Measurements from ENCODE around the gene NRL.
"Not testable (repeated sequence)": the region's sequence is repeated elsewhere in the genome, so short reads cannot be mapped to it uniquely, and the experiment has no call there.

The NRL gene

DNA sequence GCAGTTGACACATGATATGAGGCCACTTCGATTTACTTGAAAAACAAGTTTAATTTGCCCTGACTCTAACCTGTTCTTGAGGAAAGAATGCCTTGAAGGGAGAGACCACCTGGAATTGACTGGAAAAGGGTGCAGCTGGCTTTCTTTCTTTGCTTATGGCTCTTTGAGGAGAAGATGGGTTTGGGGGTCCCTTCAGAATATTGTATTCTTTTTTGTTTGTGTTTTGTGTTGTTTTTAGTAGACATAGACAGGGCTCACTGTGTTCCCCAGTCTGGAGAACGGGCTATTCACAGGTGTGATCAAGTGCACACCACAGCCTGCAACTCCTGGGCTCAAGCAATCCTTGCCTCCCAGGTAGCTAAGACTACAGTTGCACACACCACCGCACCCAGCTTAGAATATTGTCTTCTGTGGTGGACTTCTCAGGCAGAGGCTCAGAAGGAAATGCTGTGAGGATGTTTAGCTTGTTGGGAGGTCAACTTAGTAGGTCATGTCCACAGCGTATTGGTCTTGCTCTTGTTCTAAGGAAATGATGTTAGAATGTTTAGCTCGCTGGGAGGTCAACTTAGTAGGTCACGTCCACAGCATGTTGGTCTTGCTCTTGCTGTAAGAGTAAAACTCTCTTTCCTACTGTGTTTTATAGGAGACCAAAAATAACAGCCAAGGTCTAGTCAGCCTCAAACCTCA, 1.5 kb upstream of the NRL start:
- Histone ChIP-seq H3K9ac (ENCODE audit: low read length in 5 of 5) (peak overlapping the region in 1 of 5 donors; percentile 88), H3K27ac (ENCODE audit: low read depth, low read length) (no peak overlapping the region), H3K36me3 (ENCODE audit: control insufficient read depth in 5 of 5, insufficient read depth in 5 of 5, low read length in 5 of 5) (peaks cover 0 to 42% (median 37%) of the 10 kb centered on the region in 5 donors), H3K4me1 (ENCODE audit: control insufficient read depth in 5 of 5, insufficient read depth in 5 of 5, low read length in 5 of 5) (peaks cover 4 to 33% (median 27%) of the 10 kb centered on the region in 5 donors), H3K4me3 (ENCODE audit: low read depth in 1 of 5, low read length in 5 of 5) (peak overlapping the region in 4 of 5 donors; percentile 22 to 96 (median 92)), H3K27me3 (ENCODE audit: control insufficient read depth in 5 of 5, insufficient read depth in 4 of 5, low read length in 5 of 5) (no peaks in the 10 kb centered on the region), H3K9me3 (ENCODE audit: control insufficient read depth in 5 of 5, low read length in 5 of 5) (no peaks in the 10 kb centered on the region)

DNA sequence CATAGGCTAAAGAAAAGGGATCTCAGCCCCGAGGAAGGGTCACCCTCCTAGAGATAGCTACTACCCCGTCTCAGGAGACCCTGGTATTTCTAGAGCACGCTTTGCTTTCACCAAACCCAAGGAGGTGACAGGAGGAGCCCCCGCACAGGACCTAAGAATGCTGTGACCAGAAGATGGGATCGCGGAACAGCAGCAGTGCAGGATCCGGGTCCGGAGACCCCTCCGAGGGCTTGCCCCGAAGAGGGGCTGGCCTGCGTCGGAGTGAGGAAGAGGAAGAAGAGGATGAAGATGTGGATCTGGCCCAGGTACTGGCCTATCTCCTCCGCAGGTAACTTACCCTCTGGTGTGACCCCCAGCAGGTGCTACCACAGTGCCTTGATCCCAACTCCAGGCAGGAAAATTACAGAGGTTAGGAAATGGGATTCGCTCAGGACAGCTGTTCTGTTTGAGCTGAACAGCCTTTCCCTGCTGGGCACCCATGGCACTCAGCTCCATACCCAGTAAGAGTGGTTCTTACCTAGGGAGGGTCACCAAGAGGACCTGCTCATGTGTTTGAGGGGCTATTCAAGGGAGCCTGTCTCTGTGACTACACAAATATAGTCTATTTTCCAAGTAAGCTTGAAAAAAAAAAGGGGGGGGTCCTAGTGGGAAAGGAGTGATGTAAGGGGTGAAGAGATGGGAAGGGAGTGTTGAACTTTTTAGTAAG, 826 bp upstream of the NRL start:
- H3K36me3 ChIP-seq (ENCODE audit: control insufficient read depth in 5 of 5, insufficient read depth in 5 of 5, low read length in 5 of 5): peaks cover 0 to 35% (median 30%) of the 10 kb centered on the region in 5 donors
- no peaks in the 10 kb centered on the region for H3K27me3 ChIP-seq (ENCODE audit: control insufficient read depth in 5 of 5, insufficient read depth in 4 of 5, low read length in 5 of 5)
- peak overlapping the region; percentile 90 to 96 (median 94) for H3K4me3 ChIP-seq (ENCODE audit: low read depth in 1 of 5, low read length in 5 of 5)
- no peaks in the 10 kb centered on the region for H3K9me3 ChIP-seq (ENCODE audit: control insufficient read depth in 5 of 5, low read length in 5 of 5)
- H3K9ac ChIP-seq (ENCODE audit: low read length in 5 of 5): peak overlapping the region; percentile 41 to 96 (median 88)
- H3K27ac ChIP-seq (ENCODE audit: low read depth, low read length): peak overlapping the region; percentile 99
- H3K4me1 ChIP-seq (ENCODE audit: control insufficient read depth in 5 of 5, insufficient read depth in 5 of 5, low read length in 5 of 5): peaks cover 4 to 39% (median 29%) of the 10 kb centered on the region in 5 donors

DNA sequence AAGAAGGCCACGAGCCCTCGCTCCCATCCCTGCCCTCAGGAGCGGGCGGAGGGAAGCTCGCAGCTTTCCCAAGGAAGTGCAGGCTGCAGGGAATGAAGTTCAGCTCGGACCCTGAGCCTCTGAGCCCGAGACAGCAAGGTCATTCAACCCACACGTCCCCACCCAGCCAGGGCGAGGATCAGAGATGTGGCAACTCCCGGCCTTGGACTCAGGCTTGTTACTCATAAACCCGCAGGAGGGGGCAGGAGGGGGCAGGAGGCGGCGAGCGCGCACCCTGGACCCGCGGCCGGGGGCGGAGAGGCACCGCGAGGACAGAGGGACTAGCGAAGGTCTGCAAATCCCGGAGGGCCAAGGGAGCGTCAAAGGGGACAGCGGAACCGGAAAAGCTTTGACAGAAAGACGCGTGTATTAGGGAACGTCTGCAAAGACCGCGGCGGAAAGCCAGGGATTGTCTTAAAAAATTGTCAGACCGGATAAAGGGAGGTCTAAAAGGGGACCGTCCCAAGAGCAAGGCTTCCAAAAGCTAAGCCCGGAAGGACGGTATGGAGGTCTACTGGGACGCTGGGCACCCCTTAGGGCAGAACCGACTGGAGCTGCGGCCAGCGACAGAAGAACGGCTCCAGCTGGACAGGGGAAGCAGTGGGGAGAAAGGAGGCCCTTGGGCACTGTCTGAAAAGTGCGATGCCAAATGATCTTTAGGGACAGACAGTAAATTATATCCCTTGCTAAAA, 783 bp downstream of the NRL start:
- no peaks in the 10 kb centered on the region for H3K27me3 ChIP-seq (ENCODE audit: control insufficient read depth in 5 of 5, insufficient read depth in 4 of 5, low read length in 5 of 5)
- no peaks in the 10 kb centered on the region for H3K9me3 ChIP-seq (ENCODE audit: control insufficient read depth in 5 of 5, low read length in 5 of 5)
- peak overlapping the region; percentile 90 to 96 (median 94) for H3K4me3 ChIP-seq (ENCODE audit: low read depth in 1 of 5, low read length in 5 of 5)
- H3K9ac ChIP-seq (ENCODE audit: low read length in 5 of 5): peak overlapping the region; percentile 88 to 96 (median 93)
- peaks cover 0 to 21% (median 18%) of the 10 kb centered on the region in 5 donors for H3K36me3 ChIP-seq (ENCODE audit: control insufficient read depth in 5 of 5, insufficient read depth in 5 of 5, low read length in 5 of 5)
- peaks cover 4 to 47% (median 32%) of the 10 kb centered on the region in 5 donors for H3K4me1 ChIP-seq (ENCODE audit: control insufficient read depth in 5 of 5, insufficient read depth in 5 of 5, low read length in 5 of 5)
- peak overlapping the region; percentile 99 for H3K27ac ChIP-seq (ENCODE audit: low read depth, low read length)

DNA sequence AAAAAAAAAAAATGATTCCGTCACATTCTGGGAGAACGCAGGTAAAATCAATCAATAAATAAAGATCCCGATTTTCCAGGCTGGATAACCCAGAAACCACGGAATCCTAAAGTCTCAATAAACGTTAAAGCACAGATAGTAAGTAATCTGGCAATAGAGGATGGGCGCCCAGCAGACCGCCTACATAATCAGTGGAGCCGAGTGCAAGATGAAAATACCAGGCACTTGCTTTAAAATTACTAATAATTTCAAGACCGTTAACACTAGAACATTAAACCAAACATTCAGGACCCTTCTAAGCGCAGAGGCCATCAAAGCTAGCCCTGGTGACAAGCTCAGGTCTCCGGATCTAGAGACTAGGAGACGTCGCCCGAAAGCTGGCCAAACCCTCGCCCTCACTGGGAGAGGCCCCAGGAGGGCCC, 1.4 kb downstream of the NRL start:
- Histone ChIP-seq H3K9me3 (ENCODE audit: control insufficient read depth in 5 of 5, low read length in 5 of 5) (no peaks in the 10 kb centered on the region), H3K27me3 (ENCODE audit: control insufficient read depth in 5 of 5, insufficient read depth in 4 of 5, low read length in 5 of 5) (no peaks in the 10 kb centered on the region), H3K27ac (ENCODE audit: low read depth, low read length) (peak overlapping the region; percentile 99), H3K4me1 (ENCODE audit: control insufficient read depth in 5 of 5, insufficient read depth in 5 of 5, low read length in 5 of 5) (peaks cover 7 to 51% (median 34%) of the 10 kb centered on the region in 5 donors), H3K36me3 (ENCODE audit: control insufficient read depth in 5 of 5, insufficient read depth in 5 of 5, low read length in 5 of 5) (peaks cover 0 to 15% (median 12%) of the 10 kb centered on the region in 5 donors), H3K9ac (ENCODE audit: low read length in 5 of 5) (peak overlapping the region; percentile 88 to 96 (median 93)), H3K4me3 (ENCODE audit: low read depth in 1 of 5, low read length in 5 of 5) (peak overlapping the region; percentile 90 to 96 (median 94))

DNA sequence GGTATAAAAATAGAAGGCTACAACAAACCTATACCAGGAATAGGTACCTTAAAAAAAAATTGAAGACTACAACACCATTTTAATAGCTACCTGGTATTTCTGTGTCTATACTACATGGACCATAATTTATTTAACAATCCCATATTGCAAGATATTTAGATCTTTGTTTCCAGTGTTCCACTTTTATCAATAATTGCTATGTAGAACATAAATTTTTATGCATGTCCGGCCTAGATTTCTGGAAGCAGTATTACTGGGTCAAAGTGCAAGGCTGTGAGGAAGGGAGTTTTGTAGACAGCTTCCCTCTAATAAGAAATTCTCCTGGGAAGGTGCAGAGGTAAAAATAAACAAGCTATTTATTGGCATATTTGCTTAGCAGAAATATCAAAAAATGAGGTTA, 4.2 kb downstream of the NRL start:
- peak overlapping the region; percentile 29 for H3K27ac ChIP-seq (ENCODE audit: low read depth, low read length)
- peaks cover 4 to 37% (median 23%) of the 10 kb centered on the region in 5 donors for H3K4me1 ChIP-seq (ENCODE audit: control insufficient read depth in 5 of 5, insufficient read depth in 5 of 5, low read length in 5 of 5)
- no peaks in the 10 kb centered on the region for H3K27me3 ChIP-seq (ENCODE audit: control insufficient read depth in 5 of 5, insufficient read depth in 4 of 5, low read length in 5 of 5)
- H3K36me3 ChIP-seq (ENCODE audit: control insufficient read depth in 5 of 5, insufficient read depth in 5 of 5, low read length in 5 of 5): no peaks in the 10 kb centered on the region
- no peak overlapping the region for H3K4me3 ChIP-seq (ENCODE audit: low read depth in 1 of 5, low read length in 5 of 5)
- H3K9ac ChIP-seq (ENCODE audit: low read length in 5 of 5): no peak overlapping the region
- H3K9me3 ChIP-seq (ENCODE audit: control insufficient read depth in 5 of 5, low read length in 5 of 5): no peaks in the 10 kb centered on the region

DNA sequence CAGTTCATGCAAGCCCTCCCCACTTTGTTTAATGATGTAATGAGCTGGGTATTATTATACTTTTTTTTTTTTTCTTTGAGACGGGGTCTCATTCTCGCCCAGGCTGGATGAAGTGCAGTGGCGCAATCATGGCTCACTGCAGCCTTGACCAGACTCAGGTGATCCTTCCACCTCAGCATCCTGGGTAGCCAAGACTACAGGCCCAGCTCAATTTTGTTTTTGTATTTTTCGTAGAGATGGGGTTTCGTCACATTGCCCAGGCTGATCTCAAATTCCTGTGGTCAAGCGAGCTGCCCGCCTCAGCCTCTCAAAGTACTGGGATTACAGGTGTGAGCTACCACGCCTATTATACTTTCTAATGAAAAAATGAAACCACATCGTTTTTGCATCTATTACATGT, 4.7 kb downstream of the NRL start:
- no peaks in the 10 kb centered on the region for H3K9me3 ChIP-seq (ENCODE audit: control insufficient read depth in 5 of 5, low read length in 5 of 5)
- peak overlapping the region; percentile 29 for H3K27ac ChIP-seq (ENCODE audit: low read depth, low read length)
- no peak overlapping the region for H3K4me3 ChIP-seq (ENCODE audit: low read depth in 1 of 5, low read length in 5 of 5)
- no peaks in the 10 kb centered on the region for H3K36me3 ChIP-seq (ENCODE audit: control insufficient read depth in 5 of 5, insufficient read depth in 5 of 5, low read length in 5 of 5)
- H3K9ac ChIP-seq (ENCODE audit: low read length in 5 of 5): no peak overlapping the region
- H3K27me3 ChIP-seq (ENCODE audit: control insufficient read depth in 5 of 5, insufficient read depth in 4 of 5, low read length in 5 of 5): no peaks in the 10 kb centered on the region
- H3K4me1 ChIP-seq (ENCODE audit: control insufficient read depth in 5 of 5, insufficient read depth in 5 of 5, low read length in 5 of 5): peaks cover 3 to 33% (median 19%) of the 10 kb centered on the region in 5 donors

DNA sequence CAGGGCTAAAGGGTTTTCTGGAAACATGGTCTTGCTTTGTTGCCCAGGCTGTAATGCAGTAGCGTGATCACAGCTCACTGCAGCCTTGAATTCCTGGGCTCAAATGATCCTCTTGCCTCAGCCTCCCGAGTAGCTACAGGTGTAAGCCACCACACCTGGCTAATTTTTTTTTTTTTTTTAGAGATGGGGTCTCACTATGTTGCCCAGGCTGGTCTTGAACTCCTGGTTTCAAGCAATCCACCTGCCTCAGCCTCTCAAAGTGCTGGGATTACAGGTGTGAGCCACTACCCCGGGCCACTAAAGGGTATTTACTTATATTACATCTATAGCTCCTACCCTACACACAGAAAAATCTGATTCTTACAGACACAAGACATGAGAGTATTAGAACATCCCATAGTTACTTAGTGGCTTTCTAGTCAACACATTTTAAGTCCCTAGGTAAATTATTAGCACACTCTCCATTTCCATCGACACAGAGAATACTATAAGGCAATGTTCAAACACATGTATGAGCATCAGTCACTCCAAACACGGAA, 6.3 kb downstream of the NRL start:
- peaks cover 3 to 27% (median 9%) of the 10 kb centered on the region in 5 donors for H3K4me1 ChIP-seq (ENCODE audit: control insufficient read depth in 5 of 5, insufficient read depth in 5 of 5, low read length in 5 of 5)
- H3K36me3 ChIP-seq (ENCODE audit: control insufficient read depth in 5 of 5, insufficient read depth in 5 of 5, low read length in 5 of 5): peaks cover 0 to 13% (median 6%) of the 10 kb centered on the region in 5 donors
- H3K9ac ChIP-seq (ENCODE audit: low read length in 5 of 5): no peak overlapping the region
- H3K27ac ChIP-seq (ENCODE audit: low read depth, low read length): no peak overlapping the region
- no peaks in the 10 kb centered on the region for H3K9me3 ChIP-seq (ENCODE audit: control insufficient read depth in 5 of 5, low read length in 5 of 5)
- no peaks in the 10 kb centered on the region for H3K27me3 ChIP-seq (ENCODE audit: control insufficient read depth in 5 of 5, insufficient read depth in 4 of 5, low read length in 5 of 5)
- no peak overlapping the region for H3K4me3 ChIP-seq (ENCODE audit: low read depth in 1 of 5, low read length in 5 of 5)

DNA sequence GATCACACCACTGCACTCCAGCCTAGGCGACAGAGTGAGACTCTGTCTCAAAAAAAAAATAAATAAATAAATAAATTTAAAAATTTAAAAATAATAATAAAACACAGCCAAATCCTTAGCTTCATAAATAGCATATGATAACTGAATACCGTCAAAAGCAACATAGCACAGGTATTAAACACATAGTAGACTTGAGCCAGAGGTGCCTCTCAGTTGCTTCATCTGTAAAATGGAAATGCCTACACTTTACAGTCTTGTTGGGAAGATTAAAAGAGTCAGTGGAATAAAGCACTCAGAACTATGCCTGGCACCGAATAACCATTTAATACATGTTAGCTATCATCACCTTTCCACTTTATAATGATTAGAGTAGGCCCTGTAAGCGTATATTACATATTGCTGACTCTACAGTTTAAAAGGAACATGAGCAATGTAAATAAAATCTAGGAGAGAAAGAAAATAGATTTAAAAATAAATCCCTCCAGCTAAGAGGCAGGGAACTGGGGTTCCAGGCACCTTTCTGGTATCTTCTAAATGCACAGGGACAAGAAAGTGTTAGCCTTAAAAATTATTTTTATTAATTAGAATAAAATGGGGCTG, 8.0 kb downstream of the NRL start:
- Histone ChIP-seq H3K4me1 (ENCODE audit: control insufficient read depth in 5 of 5, insufficient read depth in 5 of 5, low read length in 5 of 5) (peaks cover 3 to 24% (median 16%) of the 10 kb centered on the region in 5 donors), H3K27ac (ENCODE audit: low read depth, low read length) (no peak overlapping the region), H3K4me3 (ENCODE audit: low read depth in 1 of 5, low read length in 5 of 5) (no peak overlapping the region), H3K36me3 (ENCODE audit: control insufficient read depth in 5 of 5, insufficient read depth in 5 of 5, low read length in 5 of 5) (peaks cover 0 to 25% (median 14%) of the 10 kb centered on the region in 5 donors), H3K9ac (ENCODE audit: low read length in 5 of 5) (no peak overlapping the region), H3K27me3 (ENCODE audit: control insufficient read depth in 5 of 5, insufficient read depth in 4 of 5, low read length in 5 of 5) (no peaks in the 10 kb centered on the region), H3K9me3 (ENCODE audit: control insufficient read depth in 5 of 5, low read length in 5 of 5) (no peaks in the 10 kb centered on the region)

DNA sequence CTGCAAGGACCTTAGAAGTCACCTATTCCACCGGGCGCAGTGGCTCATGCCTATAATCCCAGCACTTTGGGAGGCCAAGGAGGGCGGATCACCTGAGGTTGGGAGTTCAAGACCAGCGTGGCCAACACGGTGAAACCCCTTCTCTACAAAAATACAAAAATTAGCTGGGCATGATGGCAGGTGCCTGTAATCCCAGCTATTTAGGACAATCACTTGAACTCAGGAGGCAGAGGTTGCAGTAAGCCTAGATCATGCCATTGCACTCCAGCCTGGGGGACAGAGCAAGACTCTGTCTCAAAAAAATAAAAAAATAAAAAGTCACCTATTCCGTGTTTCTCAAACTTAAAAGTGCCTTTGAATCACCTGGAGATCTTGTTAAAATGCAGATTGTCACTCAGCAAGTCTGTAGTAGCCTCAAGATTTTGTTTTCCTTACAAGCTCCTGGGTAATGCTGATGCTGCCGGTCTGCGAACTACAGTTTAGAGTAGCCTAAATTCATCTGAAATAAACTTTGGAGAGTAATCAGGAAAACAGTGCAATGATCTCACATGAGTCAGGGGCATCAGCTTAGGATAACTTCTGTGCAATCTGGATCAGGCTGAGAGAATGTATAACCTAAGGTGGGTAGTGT, 9.0 kb downstream of the NRL start:
- H3K27ac ChIP-seq (ENCODE audit: low read depth, low read length); H3K9me3 ChIP-seq (ENCODE audit: control insufficient read depth in 5 of 5, low read length in 5 of 5); H3K27me3 ChIP-seq (ENCODE audit: control insufficient read depth in 5 of 5, insufficient read depth in 4 of 5, low read length in 5 of 5); H3K4me3 ChIP-seq (ENCODE audit: low read depth in 1 of 5, low read length in 5 of 5): not testable (repeated sequence)
- Histone ChIP-seq H3K4me1 (ENCODE audit: control insufficient read depth in 5 of 5, insufficient read depth in 5 of 5, low read length in 5 of 5) (peaks cover 3 to 19% (median 16%) of the 10 kb centered on the region in 5 donors), H3K9ac (ENCODE audit: low read length in 5 of 5) (peak overlapping the region in 1 of 5 donors; percentile 30), H3K36me3 (ENCODE audit: control insufficient read depth in 5 of 5, insufficient read depth in 5 of 5, low read length in 5 of 5) (peaks cover 0 to 31% (median 16%) of the 10 kb centered on the region in 5 donors)
